H7 (cell line): Measurements from ENCODE around the gene MRFAP1L1. TPM values are rescaled to one million over a fixed set of nuclear protein-coding genes. Genes with fewer than 3 reads are reported as not detected.
A peak's percentile ranks its signal among the peaks of the same experiment; 100 is the strongest.

ENCODE experiments used
- DNase-seq: peaks from one replicate; pipeline ENCODE4 v3.0.0; 2012
- H3K27me3 ChIP-seq: 2 replicates; pipeline ENCODE4 v1.6.0; 2011; ENCODE audit warnings: mild to moderate bottlenecking, low read length; ENCODE audit not compliant: control insufficient read depth, insufficient read depth
- H3K36me3 ChIP-seq: replicated peaks from 2 replicates; pipeline ENCODE4 v1.5.1; 2011; ENCODE audit warnings: low read length; ENCODE audit not compliant: control insufficient read depth, insufficient read depth
- H3K4me3 ChIP-seq: 2 replicates; pipeline ENCODE4 v1.5.1; 2011; ENCODE audit warnings: low read depth, mild to moderate bottlenecking, control low read depth, low read length, moderate library complexity; ENCODE audit not compliant: insufficient read depth
- total RNA-seq: library from RNA; depleted of rRNA; stranded (reverse); fragments of >200 nt; shearing (Covaris generic); gene quantifications from 2 replicates; pipeline ENCODE4 v1.2.3, GENCODE V29; 2014

The MRFAP1L1 gene
- total RNA-seq, 1 experiment from 2014 or later, result 49.0 TPM

DNA sequence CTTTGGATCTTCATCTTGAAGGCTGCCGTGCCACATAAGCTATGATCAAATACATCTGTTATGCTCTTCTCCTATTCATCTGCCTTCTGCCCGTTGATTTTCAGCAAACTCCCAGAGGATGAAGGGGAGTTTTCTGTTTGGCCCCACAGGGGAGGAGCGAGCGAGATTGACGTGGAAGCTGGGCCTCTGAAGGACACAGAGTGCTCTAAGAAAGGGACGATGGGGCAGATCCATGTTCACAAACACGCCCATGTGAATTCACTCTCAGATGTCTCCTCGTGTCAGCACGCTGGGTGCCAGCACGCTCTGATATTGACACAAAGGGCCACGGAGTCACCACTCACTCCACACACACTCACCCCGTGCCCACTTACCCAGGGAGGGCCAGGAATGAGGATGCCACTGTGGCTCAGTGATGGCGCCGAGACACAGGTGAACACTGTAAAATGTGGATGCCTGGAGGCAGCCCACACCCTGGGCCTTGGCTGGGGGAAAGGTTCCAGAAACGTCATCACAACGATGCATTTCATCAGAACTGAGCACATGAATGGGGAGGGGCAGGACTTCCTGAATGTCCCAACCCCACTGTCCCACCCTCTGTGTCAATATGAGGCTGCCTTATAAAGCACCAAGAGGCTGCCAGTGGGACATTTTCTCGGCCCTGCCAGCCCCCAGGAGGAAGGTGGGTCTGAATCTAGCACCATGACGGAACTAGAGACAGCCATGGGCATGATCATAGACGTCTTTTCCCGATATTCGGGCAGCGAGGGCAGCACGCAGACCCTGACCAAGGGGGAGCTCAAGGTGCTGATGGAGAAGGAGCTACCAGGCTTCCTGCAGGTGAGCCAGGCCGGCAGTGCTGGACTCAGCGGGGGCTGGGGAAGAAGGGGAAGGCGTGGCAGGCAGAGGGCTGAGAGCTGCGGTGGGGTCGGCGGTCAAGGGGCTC is 16.2 kb downstream of the MRFAP1L1 start, which contains the start of gene S100P:
Gene S100P, plus strand, starts transcription at position 648 of the 946 bp plus-strand sequence. Its CDS starts 55 bp downstream, at position 703.
- Histone ChIP-seq H3K27me3 (no peaks in the 10 kb centered on the region), H3K4me3 (no peak within 1 kb of the TSS), H3K36me3 (no peaks in the 10 kb centered on the region)
- DNase-seq, result peak; percentile 15

- Histone ChIP-seq H3K36me3 (no peaks in the 10 kb centered on the region), H3K4me3 (no peak overlapping the region), H3K27me3 (no peaks in the 10 kb centered on the region)
- peak; percentile 6 for DNase-seq
Measured at GRCh38 chr4:6692806-6693205, 16.9 kb downstream of the MRFAP1L1 start.

DNA sequence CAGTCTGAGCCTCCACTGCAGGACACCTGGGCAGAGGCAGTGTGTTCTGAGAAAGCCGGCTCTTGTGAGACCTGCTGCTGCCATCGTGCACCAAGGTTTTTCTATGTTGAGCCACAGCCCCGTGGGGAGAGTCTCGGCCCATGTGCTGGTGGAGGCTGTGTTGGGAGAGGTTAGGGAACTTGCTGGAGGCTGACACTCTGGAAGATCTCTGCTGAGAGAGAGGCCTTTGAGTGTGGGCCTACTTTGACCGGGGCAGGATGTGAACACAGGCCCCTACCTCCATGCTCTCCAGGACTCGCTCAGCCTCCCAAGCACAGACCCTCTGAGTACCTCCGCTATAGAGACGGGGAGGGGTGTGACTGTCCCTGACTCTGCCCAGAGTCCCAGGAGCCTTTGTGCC is 17.3 kb downstream of the MRFAP1L1 start:
- no peaks in the 10 kb centered on the region for H3K27me3 ChIP-seq
- H3K4me3 ChIP-seq, result no peak overlapping the region
- DNase-seq, result peak; percentile 10
- no peaks in the 10 kb centered on the region for H3K36me3 ChIP-seq

GRCh38 chr4:6689506-6689960 is 20.1 kb downstream of the MRFAP1L1 start:
- no peaks in the 10 kb centered on the region for H3K36me3 ChIP-seq
- no peaks in the 10 kb centered on the region for H3K27me3 ChIP-seq
- DNase-seq, result no peak
- H3K4me3 ChIP-seq, result no peak overlapping the region

GRCh38 chr4:6688879-6689505 is 20.7 kb downstream of the MRFAP1L1 start:
- H3K4me3 ChIP-seq, result no peak overlapping the region
- peak; percentile 83 for DNase-seq
- H3K36me3 ChIP-seq, result no peaks in the 10 kb centered on the region
- H3K27me3 ChIP-seq, result no peaks in the 10 kb centered on the region

GRCh38 chr4:6687947-6688878 is 21.5 kb downstream of the MRFAP1L1 start:
- DNase-seq, result peak; percentile 55
- Histone ChIP-seq H3K36me3 (no peaks in the 10 kb centered on the region), H3K4me3 (no peak overlapping the region), H3K27me3 (no peaks in the 10 kb centered on the region)

GRCh38 chr4:6686104-6686787 is 23.4 kb downstream of the MRFAP1L1 start:
- H3K36me3 ChIP-seq, result no peaks in the 10 kb centered on the region
- H3K4me3 ChIP-seq, result no peak overlapping the region
- H3K27me3 ChIP-seq, result no peaks in the 10 kb centered on the region
- no peak for DNase-seq

DNA sequence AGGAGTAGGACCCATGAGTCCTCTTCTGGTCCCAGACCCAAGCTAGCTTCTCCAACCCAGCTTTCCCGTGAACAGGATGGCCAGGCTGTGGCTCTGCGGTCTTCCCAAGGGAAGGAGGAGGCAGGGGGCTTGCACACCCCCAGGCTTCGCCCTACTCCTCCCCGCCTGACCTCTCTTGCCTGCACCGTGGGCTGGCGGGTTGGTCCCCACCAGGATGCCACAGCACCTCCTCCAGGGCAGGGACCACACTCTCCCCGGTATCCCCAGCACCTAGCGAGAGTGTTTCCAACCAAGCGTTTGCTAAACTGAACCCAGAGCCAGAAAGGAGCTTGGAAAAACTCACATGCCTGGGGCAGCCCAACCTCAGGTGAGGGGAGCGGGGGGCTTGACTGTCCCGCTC is 25.0 kb downstream of the MRFAP1L1 start:
- H3K36me3 ChIP-seq, result no peaks in the 10 kb centered on the region
- H3K27me3 ChIP-seq, result no peaks in the 10 kb centered on the region
- H3K4me3 ChIP-seq, result no peak overlapping the region
- peak; percentile 54 for DNase-seq

DNA sequence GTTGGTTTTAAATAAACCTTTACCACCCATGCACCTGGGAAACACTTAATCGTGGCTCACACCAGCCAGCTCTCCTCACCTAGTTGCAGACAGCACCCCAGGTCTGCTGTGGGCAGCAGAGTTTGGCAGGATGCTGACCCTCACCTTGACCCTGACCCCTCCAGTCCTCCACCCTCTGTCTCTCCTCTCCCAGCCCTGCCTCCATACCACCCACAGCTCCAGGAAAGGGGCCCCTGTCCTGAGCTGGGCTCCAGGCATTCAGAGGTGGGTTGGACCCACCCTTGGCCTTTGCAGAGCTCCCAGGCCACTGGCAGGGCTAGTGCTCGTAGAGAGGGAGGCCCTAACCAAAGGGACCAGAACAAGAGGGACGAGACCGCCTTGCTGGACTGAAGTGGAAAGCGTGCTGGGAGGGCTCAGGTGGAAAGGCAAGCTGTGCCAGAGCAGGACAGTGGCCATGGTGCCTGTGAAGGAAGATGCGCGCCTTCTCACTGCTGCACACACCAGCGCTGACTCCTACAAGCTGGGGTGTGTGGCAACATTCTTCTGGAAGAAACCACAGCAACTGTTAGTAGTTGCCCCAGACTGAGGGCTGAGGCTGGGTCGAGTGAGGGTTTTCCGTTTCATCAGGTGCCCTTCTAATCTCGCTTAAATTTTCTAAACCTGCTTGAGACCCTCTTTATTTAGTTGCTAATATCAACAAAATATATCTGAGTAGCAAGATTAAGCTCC is 26.6 kb downstream of the MRFAP1L1 start:
- Histone ChIP-seq H3K4me3 (no peak overlapping the region), H3K27me3 (no peaks in the 10 kb centered on the region)
- no peak for DNase-seq

DNA sequence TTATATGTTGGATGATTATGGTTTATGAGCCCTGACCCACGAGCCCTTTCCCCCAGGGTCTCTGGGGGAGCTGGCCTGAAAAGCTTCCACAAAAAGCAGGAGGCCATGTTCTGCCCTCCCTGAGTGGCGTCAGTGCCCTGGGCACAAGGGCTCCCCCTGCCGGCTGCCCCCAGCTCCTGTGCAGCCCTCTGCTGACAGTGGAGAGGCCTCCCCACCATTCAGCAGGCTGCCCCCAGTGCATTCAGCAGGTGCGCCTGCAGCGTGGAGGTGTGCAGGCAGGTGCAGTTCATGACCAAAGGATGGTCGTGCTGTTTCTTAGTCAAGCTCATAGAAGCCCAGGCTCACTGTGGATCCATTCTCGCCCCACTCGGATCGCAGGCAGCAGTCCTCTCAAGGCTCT is 28.5 kb downstream of the MRFAP1L1 start:
- DNase-seq, result peak; percentile 71
- no peak overlapping the region for H3K4me3 ChIP-seq
- peaks cover 4% of the 10 kb centered on the region for H3K36me3 ChIP-seq
- H3K27me3 ChIP-seq, result no peaks in the 10 kb centered on the region

More for the DNA sequence above, 26.6 kb downstream of the MRFAP1L1 start:
- no peaks in the 10 kb centered on the region for H3K36me3 ChIP-seq

DNA sequence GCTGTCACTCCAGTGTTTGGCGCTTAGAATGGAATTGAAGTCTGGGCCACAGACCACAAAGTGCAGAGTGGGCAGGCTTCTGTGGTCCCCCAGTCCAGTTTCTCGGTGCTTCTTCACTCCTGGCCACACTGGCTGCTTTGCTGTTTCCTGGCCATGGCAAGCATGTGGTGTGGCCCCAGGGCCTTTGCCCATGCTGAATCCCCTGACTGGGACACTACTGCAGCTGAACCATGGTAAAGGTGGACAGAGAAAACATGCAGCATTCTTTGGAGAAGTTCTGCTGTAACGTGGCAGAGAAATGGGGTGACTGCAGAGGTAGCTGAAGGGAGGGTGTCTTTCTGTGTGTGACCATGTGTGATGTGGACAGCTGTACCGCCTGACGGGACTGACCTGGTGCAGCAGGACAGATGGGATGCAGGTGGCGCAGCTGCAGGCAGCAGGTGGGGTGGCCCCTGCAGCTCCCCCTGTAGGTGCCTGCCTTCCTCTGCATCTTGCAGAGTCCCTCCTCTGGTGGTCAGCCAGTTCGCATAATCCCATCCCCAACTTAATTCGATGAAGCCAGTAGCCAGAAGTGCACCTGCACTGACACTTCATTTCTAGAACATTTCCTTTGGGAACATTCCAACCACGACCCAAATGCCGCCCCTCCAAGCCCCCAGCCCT is 29.2 kb downstream of the MRFAP1L1 start:
- peak; percentile 94 for DNase-seq
- Histone ChIP-seq H3K36me3 (peaks cover 10% of the 10 kb centered on the region), H3K4me3 (no peak overlapping the region), H3K27me3 (no peaks in the 10 kb centered on the region)

- no peak overlapping the region for H3K4me3 ChIP-seq
- no peak for DNase-seq
- peaks cover 12% of the 10 kb centered on the region for H3K36me3 ChIP-seq
- no peaks in the 10 kb centered on the region for H3K27me3 ChIP-seq
Measured at GRCh38 chr4:6676722-6677558, 32.7 kb downstream of the MRFAP1L1 start.
